Measurements from ENCODE around the gene CEMIP.

CEMIP gene

DNA sequence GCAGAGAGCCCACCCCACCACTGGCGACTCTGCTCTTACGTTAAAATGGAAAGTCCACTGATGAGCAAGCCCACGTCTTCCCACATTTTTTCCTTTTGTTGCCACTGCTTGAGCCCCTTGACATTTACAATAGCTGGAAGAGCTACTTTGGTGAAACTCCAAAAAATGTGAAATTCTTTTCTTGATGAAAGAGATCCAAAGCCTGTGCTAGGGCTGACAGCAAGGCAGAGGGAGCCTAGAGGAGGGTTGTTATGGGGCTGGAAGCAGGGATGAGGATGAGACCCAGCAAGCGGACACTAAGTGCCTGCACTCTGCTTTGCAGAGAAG, 97.1 kb downstream of the CEMIP start:
- no peaks in the 10 kb centered on the region for H3K36me3 ChIP-seq
- no peak for DNase-seq
- peaks cover 0 to 8% (median 0%) of the 10 kb centered on the region in 4 donors for H3K4me1 ChIP-seq
- TF ChIP-seq, protein P1, sequence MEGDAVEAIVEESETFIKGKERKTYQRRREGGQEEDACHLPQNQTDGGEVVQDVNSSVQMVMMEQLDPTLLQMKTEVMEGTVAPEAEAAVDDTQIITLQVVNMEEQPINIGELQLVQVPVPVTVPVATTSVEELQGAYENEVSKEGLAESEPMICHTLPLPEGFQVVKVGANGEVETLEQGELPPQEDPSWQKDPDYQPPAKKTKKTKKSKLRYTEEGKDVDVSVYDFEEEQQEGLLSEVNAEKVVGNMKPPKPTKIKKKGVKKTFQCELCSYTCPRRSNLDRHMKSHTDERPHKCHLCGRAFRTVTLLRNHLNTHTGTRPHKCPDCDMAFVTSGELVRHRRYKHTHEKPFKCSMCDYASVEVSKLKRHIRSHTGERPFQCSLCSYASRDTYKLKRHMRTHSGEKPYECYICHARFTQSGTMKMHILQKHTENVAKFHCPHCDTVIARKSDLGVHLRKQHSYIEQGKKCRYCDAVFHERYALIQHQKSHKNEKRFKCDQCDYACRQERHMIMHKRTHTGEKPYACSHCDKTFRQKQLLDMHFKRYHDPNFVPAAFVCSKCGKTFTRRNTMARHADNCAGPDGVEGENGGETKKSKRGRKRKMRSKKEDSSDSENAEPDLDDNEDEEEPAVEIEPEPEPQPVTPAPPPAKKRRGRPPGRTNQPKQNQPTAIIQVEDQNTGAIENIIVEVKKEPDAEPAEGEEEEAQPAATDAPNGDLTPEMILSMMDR (IDR thresholded peaks at IDR 0.05): no peak
- H3K27ac ChIP-seq: no peak overlapping the region
- no peaks in the 10 kb centered on the region for H3K27me3 ChIP-seq
- H3K4me3 ChIP-seq: no peak overlapping the region
- intact Hi-C loops (cut with DNase I; ENCODE audit: low total_unique reads): no loop called here
- no peaks in the 10 kb centered on the region for H3K9me3 ChIP-seq

GRCh38 chr15:80878242-80878866, 99.2 kb downstream of the CEMIP start:
- DNase-seq: no peak
- TF ChIP-seq, protein P1 (IDR thresholded peaks at IDR 0.05): no peak
- intact Hi-C loops (cut with DNase I; ENCODE audit: low total_unique reads): no loop called here
- H3K27ac ChIP-seq: no peak overlapping the region
- H3K4me3 ChIP-seq: no peak overlapping the region
- H3K9me3 ChIP-seq: no peaks in the 10 kb centered on the region
- peaks cover 0 to 8% (median 0%) of the 10 kb centered on the region in 4 donors for H3K4me1 ChIP-seq
- H3K36me3 ChIP-seq: no peaks in the 10 kb centered on the region
- no peaks in the 10 kb centered on the region for H3K27me3 ChIP-seq

- no peaks in the 10 kb centered on the region for H3K36me3 ChIP-seq
- H3K27ac ChIP-seq: no peak overlapping the region
- H3K9me3 ChIP-seq: no peaks in the 10 kb centered on the region
- no peak for DNase-seq
- intact Hi-C loops (cut with DNase I; ENCODE audit: low total_unique reads): no loop called here
- H3K27me3 ChIP-seq: no peaks in the 10 kb centered on the region
- TF ChIP-seq, protein P1 (IDR thresholded peaks at IDR 0.05): no peak
- no peak overlapping the region for H3K4me3 ChIP-seq
- H3K4me1 ChIP-seq: peaks cover 0 to 8% (median 0%) of the 10 kb centered on the region in 4 donors
Observed at GRCh38 chr15:80878867-80879250, 99.7 kb downstream of the CEMIP start.

- TF ChIP-seq, protein P1 (IDR thresholded peaks at IDR 0.05): no peak
- Histone ChIP-seq H3K4me1 (peaks cover 0 to 8% (median 0%) of the 10 kb centered on the region in 4 donors), H3K36me3 (no peaks in the 10 kb centered on the region), H3K27me3 (no peaks in the 10 kb centered on the region), H3K27ac (no peak overlapping the region), H3K4me3 (no peak overlapping the region), H3K9me3 (no peaks in the 10 kb centered on the region)
- intact Hi-C loops (cut with DNase I; ENCODE audit: low total_unique reads): no loop called here
- DNase-seq: no peak
Observed at GRCh38 chr15:80880086-80880485, 100.9 kb downstream of the CEMIP start.

DNA sequence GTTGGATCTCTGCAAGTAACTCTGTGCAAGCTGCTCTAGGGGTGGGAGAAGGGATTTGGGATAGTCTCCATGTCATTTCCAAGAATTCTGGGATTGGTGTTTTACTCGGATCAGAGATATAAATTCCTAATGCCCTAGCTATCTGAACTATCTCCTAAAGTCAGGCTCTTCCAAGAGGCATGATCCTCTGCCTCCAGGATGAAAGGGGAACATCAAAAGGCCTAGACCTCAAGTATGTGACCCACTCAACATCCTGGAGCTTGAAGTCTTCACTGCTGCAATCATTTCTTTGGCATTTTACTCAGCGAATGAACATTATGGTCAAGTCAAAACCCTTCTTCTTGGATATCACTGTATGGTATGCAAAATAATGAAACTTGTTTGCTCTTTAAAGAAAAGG, 104.5 kb downstream of the CEMIP start:
- H3K4me3 ChIP-seq: no peak overlapping the region
- H3K27ac ChIP-seq: no peak overlapping the region
- no peaks in the 10 kb centered on the region for H3K36me3 ChIP-seq
- TF ChIP-seq, protein P1 (IDR thresholded peaks at IDR 0.05): no peak
- intact Hi-C loops (cut with DNase I; ENCODE audit: low total_unique reads): no loop called here
- DNase-seq: no peak
- H3K4me1 ChIP-seq: no peaks in the 10 kb centered on the region
- no peaks in the 10 kb centered on the region for H3K9me3 ChIP-seq
- no peaks in the 10 kb centered on the region for H3K27me3 ChIP-seq

All from tibial artery (tissue), 4 donors.